Globus pallidus (tissue), 1 donor: ENCODE measurements around the gene LDLR.
A peak's percentile ranks its signal among the peaks of the same experiment; 100 is the strongest.
"Not testable (repeated sequence)": the region's sequence is repeated elsewhere in the genome, so short reads cannot be mapped to it uniquely, and the experiment has no call there.

ENCODE experiments used
- DNase-seq: peaks from one replicate; pipeline ENCODE4 v3.0.0-alpha.2; 2015; ENCODE audit warnings: low spot score

Gene LDLR

DNA sequence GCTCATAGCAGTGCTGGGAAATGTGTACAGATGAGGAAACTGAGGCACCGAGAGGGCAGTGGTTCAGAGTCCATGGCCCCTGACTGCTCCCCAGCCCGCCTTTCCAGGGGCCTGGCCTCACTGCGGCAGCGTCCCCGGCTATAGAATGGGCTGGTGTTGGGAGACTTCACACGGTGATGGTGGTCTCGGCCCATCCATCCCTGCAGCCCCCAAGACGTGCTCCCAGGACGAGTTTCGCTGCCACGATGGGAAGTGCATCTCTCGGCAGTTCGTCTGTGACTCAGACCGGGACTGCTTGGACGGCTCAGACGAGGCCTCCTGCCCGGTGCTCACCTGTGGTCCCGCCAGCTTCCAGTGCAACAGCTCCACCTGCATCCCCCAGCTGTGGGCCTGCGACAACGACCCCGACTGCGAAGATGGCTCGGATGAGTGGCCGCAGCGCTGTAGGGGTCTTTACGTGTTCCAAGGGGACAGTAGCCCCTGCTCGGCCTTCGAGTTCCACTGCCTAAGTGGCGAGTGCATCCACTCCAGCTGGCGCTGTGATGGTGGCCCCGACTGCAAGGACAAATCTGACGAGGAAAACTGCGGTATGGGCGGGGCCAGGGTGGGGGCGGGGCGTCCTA is 15.9 kb downstream of the LDLR start:
- DNase-seq: no peak

DNA sequence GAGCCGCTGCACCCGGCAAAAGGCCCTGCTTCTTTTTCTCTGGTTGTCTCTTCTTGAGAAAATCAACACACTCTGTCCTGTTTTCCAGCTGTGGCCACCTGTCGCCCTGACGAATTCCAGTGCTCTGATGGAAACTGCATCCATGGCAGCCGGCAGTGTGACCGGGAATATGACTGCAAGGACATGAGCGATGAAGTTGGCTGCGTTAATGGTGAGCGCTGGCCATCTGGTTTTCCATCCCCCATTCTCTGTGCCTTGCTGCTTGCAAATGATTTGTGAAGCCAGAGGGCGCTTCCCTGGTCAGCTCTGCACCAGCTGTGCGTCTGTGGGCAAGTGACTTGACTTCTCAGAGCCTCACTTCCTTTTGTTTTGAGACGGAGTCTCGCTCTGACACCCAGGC is 17.2 kb downstream of the LDLR start:
- DNase-seq: no peak

DNA sequence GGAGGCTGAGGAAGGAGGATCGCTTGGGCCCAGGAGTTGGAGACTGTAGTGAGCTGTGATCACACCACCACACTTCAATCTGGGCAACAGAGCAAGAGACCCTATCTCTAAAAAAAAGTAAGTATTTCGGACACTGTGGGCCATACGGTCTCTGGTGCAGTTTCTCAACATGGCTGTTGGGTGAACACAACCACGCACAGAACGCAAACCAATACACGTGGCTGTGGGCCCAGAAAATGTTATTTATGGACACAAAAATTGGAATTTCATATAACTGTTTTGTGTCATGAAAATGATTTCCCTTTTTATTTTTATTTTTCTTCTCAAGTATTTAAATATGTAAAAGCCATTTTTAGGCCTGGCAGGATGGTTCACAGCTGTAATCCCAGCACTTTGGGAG is 19.5 kb downstream of the LDLR start:
- no peak for DNase-seq

DNA sequence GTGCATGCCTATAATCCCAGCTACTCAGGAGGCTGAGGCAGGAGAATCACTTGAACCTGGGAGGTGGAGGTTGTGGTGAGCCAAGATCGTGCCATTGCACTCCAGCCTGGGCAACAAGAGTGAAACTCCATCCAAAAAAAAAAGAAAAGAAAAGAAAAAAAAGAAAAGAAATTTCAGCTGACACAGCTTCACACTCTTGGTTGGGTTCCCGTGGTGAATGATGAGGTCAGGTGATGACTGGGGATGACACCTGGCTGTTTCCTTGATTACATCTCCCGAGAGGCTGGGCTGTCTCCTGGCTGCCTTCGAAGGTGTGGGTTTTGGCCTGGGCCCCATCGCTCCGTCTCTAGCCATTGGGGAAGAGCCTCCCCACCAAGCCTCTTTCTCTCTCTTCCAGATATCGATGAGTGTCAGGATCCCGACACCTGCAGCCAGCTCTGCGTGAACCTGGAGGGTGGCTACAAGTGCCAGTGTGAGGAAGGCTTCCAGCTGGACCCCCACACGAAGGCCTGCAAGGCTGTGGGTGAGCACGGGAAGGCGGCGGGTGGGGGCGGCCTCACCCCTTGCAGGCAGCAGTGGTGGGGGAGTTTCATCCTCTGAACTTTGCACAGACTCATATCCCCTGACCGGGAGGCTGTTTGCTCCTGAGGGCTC is 22.0 kb downstream of the LDLR start:
- DNase-seq: no peak

DNA sequence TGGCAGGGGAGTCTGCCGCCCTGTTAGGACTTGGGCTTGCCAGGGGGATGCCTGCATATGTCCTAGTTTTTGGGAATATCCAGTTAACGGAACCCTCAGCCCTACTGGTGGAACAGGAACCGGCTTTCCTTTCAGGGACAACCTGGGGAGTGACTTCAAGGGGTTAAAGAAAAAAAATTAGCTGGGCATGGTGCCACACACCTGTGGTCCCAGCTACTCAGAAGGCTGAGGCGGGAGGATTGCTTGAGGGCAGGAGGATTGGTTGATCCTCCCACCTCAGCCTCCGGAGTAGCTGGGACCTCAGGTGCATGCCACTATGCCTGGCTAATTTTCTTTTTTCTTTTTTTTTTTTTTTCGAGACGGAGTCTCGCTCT is 22.5 kb downstream of the LDLR start:
- no peak for DNase-seq

DNA sequence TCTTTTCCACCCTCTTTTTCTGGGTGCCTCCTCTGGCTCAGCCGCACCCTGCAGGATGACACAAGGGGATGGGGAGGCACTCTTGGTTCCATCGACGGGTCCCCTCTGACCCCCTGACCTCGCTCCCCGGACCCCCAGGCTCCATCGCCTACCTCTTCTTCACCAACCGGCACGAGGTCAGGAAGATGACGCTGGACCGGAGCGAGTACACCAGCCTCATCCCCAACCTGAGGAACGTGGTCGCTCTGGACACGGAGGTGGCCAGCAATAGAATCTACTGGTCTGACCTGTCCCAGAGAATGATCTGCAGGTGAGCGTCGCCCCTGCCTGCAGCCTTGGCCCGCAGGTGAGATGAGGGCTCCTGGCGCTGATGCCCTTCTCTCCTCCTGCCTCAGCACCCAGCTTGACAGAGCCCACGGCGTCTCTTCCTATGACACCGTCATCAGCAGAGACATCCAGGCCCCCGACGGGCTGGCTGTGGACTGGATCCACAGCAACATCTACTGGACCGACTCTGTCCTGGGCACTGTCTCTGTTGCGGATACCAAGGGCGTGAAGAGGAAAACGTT is 24.0 kb downstream of the LDLR start:
- no peak for DNase-seq

DNA sequence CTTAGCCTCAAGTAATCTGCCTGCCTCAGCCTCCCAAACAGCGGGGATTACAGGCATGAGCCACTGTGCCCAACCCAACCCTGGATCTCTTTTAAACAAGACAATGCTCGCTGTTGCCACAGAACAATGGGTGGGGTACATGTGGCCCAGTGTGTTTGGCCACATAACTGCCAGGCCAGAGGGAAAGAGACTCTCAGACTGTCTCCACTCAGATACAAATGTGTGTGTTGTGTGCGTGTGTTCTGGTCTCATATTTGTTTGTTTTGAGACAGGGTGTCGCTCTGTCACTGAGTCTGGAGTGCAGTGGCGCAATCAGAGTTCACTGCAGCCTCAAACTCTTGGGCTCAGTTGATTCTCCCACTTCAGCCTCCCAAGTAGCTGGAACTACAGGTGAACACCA is 25.8 kb downstream of the LDLR start:
- DNase-seq: no peak

DNA sequence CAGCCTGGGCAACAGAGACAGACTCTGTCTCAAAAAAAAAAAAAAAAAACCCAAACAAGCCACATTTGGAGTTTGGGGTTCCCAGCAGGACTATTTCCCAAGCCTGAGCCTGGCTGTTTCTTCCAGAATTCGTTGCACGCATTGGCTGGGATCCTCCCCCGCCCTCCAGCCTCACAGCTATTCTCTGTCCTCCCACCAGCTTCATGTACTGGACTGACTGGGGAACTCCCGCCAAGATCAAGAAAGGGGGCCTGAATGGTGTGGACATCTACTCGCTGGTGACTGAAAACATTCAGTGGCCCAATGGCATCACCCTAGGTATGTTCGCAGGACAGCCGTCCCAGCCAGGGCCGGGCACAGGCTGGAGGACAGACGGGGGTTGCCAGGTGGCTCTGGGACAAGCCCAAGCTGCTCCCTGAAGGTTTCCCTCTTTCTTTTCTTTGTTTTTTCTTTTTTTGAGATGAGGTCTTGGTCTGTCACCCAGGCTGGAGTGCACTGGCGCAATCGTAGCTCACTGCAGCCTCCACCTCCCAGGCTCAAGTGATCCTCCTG is 26.7 kb downstream of the LDLR start:
- DNase-seq: no peak

DNA sequence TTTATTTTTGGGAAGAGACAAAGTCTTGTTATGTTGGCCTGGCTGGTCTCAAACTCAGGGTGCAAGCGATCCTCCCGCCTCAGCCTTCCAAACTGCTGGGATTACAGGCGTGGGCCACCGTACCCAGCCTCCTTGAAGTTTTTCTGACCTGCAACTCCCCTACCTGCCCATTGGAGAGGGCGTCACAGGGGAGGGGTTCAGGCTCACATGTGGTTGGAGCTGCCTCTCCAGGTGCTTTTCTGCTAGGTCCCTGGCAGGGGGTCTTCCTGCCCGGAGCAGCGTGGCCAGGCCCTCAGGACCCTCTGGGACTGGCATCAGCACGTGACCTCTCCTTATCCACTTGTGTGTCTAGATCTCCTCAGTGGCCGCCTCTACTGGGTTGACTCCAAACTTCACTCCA is 27.2 kb downstream of the LDLR start:
- DNase-seq: no peak

DNA sequence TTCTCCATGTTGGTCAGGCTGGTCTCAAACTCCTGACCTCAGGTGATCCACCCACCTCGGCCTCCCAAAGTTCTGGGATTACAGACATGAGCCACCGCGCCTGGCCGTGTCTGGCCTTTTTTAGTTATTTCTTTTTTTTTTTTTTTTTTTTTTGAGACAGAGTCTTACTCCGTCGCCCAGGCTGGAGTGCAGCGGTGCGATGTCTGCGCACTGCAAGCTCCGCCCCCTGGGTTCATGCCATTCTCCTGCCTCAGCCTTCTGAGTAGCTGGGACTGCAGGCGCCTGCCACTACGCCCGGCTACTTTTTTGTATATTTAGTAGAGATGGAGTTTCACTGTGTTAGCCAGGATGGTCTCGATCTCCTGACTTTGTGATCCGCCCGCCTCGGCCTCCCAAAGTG is 32.7 kb downstream of the LDLR start:
- DNase-seq: not testable (repeated sequence)

DNA sequence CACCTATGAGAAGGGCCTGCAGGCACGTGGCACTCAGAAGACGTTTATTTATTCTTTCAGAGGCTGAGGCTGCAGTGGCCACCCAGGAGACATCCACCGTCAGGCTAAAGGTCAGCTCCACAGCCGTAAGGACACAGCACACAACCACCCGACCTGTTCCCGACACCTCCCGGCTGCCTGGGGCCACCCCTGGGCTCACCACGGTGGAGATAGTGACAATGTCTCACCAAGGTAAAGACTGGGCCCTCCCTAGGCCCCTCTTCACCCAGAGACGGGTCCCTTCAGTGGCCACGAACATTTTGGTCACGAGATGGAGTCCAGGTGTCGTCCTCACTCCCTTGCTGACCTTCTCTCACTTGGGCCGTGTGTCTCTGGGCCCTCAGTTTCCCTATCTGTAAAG is 33.9 kb downstream of the LDLR start:
- no peak for DNase-seq

DNA sequence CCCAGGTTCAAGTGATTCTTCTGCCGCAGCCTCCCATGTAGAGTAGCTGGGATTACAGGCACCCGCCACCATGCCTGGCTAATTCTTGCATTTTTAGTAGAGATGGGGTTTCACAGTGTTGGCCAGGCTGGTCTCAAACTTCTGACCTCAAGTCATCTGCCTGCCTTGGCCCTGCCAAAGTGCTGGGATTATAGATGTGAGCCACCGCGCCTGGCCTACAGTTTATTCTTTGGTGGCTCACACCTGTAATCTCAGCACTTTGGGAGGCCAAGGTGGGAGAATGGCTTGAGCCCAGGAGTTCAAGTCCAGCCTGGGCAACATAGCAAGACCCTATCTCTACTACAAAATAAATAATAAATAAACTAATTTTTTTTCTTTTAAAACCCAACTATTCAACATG is 34.9 kb downstream of the LDLR start:
- not testable (repeated sequence) for DNase-seq

DNA sequence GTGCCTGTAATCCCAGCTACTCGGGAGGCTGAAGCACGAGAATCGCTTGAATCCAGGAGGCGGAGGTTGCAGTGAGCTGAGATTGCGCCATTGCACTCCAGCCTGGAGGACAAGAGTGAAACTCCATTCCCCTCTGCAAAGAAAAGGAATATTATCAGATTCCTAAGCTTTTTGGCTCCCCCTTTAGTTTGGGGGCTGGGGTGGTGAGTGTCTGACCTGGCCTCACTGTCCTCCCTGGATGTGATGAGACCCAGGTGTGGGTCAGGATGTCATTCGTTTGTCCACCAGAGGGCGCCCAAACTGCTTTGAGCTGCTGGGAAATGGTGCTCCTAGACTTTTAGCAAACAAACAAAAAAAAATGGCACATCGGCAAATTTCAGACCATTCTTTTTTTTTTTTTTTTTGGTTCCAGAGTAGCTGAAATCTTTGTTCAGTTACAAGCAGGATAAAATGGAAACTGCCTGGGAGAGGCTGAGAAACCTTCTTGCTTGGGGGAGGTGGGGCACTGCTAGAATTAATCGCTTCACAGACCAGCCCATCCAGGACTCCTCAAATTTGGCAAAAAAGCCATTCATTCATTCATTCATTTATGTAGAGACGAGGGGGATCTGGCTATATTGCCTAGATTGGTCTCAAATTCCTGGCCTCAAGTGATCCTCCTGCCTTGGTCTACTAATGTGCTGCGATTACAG is 36.9 kb downstream of the LDLR start:
- DNase-seq: peak; percentile 41

DNA sequence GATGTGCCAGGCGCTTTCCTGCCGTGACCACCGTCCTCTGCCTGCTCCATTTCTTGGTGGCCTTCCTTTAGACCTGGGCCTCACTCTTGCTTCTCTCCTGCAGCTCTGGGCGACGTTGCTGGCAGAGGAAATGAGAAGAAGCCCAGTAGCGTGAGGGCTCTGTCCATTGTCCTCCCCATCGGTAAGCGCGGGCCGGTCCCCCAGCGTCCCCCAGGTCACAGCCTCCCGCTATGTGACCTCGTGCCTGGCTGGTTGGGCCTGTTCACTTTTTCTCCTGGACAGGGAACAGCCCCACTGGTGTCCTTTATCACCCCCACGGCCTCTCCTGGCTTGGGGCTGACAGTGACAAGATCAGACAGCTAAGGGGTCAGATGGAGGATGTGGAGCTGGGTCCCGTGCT is 38.6 kb downstream of the LDLR start:
- DNase-seq: no peak

DNA sequence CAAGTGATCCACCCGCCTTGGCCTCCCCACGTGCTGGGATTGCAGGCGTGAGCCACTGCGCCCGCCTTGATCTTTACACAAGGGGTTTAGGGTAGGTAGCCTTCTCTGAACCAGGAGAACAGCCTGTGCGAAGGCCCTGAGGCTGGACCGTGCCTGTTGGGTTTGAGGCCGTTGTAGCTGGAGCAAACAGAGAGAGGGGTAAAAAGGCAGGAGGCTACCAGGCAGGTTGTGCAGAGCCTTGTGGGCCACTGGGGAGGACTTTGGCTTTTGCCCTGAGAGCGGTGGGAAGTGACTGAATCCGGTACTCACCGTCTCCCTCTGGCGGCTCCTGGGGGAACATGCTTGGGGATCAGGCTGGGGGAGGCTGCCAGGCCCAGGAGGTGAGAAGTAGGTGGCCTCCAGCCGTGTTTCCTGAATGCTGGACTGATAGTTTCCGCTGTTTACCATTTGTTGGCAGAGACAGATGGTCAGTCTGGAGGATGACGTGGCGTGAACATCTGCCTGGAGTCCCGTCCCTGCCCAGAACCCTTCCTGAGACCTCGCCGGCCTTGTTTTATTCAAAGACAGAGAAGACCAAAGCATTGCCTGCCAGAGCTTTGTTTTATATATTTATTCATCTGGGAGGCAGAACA is 41.7 kb downstream of the LDLR start:
- DNase-seq: peak; percentile 43

DNA sequence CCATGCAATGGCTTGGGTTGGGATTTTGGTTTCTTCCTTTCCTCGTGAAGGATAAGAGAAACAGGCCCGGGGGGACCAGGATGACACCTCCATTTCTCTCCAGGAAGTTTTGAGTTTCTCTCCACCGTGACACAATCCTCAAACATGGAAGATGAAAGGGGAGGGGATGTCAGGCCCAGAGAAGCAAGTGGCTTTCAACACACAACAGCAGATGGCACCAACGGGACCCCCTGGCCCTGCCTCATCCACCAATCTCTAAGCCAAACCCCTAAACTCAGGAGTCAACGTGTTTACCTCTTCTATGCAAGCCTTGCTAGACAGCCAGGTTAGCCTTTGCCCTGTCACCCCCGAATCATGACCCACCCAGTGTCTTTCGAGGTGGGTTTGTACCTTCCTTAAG is 42.2 kb downstream of the LDLR start:
- no peak for DNase-seq

DNA sequence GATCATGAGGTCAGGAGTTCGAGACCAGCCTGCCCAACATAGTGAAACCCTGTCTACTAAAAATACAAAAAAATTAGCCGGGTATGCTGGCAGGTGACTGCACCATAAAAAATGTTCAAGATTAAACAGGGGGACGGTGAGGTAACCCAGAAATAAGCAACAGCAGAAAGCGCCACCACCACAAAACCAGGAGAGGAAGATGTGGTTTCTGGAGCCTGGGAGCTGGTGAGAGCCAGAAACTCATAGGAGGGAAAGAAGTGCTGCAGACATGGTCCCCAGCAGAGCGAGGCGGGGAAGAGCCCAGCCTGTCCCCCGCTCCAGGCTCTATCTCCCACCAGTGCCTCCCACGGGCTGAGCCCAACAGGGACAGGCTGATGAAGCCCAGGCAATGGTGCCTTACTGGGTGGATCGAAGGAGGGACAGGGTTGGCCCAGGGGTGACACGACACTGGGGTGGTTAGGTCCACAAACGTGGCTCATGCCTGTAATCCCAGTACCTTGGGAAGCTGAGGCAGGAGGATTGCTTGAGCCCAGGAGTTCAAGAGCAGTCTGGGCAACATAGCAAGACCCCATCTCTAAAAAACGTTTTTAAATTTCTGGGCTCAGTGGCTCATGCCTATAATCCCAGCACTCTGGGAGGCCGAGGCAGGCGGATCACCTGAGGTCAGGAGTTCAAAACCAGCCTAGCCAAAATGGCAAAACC is 47.3 kb downstream of the LDLR start:
- no peak for DNase-seq

DNA sequence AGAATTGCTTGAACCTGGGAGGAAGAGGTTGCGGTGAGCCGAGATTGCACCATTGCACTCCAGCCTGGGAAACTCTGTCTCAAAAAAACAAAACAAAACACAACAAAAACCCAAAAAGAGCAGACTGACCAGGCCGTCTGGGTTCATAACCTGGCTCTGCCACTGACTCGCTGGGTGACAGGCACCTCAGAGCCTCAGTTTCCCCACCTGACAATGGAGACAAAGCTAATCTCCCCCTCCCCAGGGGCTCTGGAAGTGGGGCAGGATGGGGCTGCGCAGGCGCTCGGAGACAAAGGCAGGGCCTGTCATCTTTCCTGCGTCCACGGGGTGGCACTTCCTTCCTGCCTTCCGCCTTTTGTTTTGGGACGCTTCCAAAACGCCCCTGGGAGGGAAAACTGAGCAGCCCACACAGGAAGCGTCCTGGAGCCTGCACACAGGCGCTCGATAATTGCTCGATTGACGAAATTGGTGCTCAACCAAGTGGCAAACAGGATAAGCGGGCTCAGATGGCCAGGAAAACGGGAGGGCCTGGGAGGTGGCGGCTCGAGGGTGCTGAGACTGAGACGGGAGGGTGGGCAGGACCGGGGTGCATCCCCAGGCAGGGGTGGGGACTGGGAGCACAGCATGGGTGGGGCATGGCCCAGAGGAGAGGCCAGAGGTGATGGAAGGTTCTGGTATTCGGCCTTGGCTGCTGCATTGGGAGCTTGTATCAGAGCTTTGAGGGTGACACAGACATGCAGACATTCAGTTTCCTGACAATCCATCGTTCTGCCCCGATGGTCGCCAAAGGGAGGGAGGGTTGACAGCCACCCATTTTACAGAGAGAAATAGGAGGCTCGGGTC is 48.5 kb downstream of the LDLR start:
- DNase-seq: peak; percentile 79

DNA sequence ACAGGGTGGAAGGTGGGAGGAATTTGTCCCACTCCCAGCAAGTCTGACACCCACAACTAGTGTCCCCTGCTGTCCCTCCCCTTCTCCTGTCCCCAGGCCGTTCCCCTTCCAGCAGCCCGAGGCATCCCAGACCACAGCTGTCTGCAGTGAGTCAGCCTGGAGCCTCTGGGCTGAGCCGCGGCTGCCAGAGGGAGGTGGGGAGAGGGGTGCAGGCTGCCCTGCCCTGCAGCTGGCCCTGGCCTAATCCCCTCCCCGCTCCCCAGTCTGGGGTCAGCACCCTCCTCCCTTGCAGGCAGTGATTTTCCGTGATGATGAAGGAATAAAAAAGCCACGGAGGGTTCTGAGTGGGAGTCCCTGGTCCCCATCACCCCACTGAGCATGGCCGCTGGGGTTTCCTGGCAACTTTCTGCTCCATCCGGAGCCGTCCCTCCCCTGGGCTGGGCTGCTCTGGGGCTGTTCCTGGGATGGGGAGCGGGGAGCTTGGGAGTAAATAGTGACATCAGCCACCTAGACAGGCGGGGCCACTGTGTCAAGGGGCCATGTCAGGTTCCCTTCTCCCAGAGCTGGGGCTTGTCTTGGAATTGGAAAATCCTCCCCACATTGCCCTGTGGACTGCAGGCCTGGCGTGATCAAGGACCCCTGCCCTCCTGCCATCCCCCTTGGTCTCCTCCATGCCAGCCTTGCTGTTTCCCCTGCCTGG is 49.5 kb downstream of the LDLR start:
- peak; percentile 60 for DNase-seq

DNA sequence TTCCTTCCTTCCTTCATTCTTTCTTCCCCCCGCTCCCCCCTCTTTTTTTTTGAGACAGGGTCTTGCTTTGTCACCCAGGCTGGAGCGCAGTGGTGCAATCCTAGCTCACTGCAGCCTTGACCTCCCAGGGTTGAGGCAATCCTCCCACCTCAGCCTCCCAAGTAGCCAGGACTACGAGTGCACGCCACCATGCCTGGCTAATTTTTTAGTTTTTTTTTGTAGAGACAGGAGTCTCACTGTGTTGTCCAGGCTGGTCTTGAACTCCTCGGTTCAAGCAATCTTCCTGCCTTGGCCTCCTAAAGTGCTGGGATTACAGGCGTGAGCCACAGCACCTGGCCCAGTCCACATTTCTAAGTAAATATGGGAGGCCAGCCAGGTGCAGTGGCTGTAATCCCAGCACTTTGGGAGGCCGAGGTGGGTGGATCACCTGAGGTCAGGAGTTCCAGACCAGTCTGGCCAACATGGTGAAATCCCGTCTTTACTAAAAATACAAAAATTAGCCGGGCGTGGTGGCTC is 50.8 kb downstream of the LDLR start:
- not testable (repeated sequence) for DNase-seq
